ENCODE results near the gene RAB10. TPM values are rescaled to one million over a fixed set of nuclear protein-coding genes. Genes with fewer than 3 reads are reported as not detected.

Gene RAB10
- total and polyA plus RNA-seq, 2 of the 13 experiments (the other 11 are each of a cell fraction or from before 2014, with no cell fraction given): 48.2 to 120 TPM

GRCh38 chr2:26033270-26033817 lies 540 bp upstream of the RAB10 start (continued):
- 0 out of 2 replicates have a peak, but pooled peaks have one; percentile 32 for TF ChIP-seq FOXA3 (CRISPR knock-in tag; IDR thresholded peaks at IDR 0.05)
- TF ChIP-seq ATF7-NPFF (CRISPR knock-in tag; IDR thresholded peaks at IDR 0.05; ENCODE audit: low read depth): peak; percentile 51
- TF ChIP-seq ZNF7 (CRISPR knock-in tag; IDR thresholded peaks at IDR 0.05): no peak
- TF ChIP-seq MTF1 (CRISPR knock-in tag; IDR thresholded peaks at IDR 0.05): no peak
- TF ChIP-seq ZNF10 (CRISPR knock-in tag; IDR thresholded peaks at IDR 0.05; ENCODE audit: borderline replicate concordance, low read depth): no peak
- no peak for TF ChIP-seq TBX3 (IDR thresholded peaks at IDR 0.05; ENCODE audit: borderline replicate concordance)
- no peak for TF ChIP-seq NKX3-1 (CRISPR knock-in tag; IDR thresholded peaks at IDR 0.05)
- TF ChIP-seq ZNF547 (CRISPR knock-in tag; IDR thresholded peaks at IDR 0.05): 0 out of 2 replicates have a peak, but pooled peaks have one; percentile 13
- no peak for TF ChIP-seq TCF12 (IDR thresholded peaks at IDR 0.05)
- TF ChIP-seq TCF12 (CRISPR knock-in tag; IDR thresholded peaks at IDR 0.05): no peak
- TF ChIP-seq RAD51 (IDR thresholded peaks at IDR 0.05; ENCODE audit: borderline replicate concordance): no peak
- TF ChIP-seq ZNF121 (CRISPR knock-in tag; IDR thresholded peaks at IDR 0.05): no peak
- TF ChIP-seq FUBP1 (CRISPR knock-in tag; IDR thresholded peaks at IDR 0.05; ENCODE audit: borderline replicate concordance): 0 out of 2 replicates have a peak, but pooled peaks have one; percentile 40
- no peak; the same call in none of the 2 replicates for TF ChIP-seq ZNF44 (CRISPR knock-in tag; IDR thresholded peaks at IDR 0.05)
- TF ChIP-seq POLR2G (IDR thresholded peaks at IDR 0.05; ENCODE audit: low read depth, low read length): no peak; the same call in none of the 2 replicates
- no peak for TF ChIP-seq ATF5 (CRISPR knock-in tag; IDR thresholded peaks at IDR 0.05; ENCODE audit: low read depth)
- no peak for TF ChIP-seq ZNF782 (CRISPR knock-in tag; IDR thresholded peaks at IDR 0.05; ENCODE audit: borderline replicate concordance)
- no peak for TF ChIP-seq HNRNPUL1 (IDR thresholded peaks at IDR 0.05; ENCODE audit: low read depth, low read length)
- no peak; the same call in 1 of the 2 replicates for TF ChIP-seq SSRP1 (CRISPR knock-in tag; IDR thresholded peaks at IDR 0.05)
- TF ChIP-seq ZNF761 (CRISPR knock-in tag; conservative IDR thresholded peaks at IDR 0.05): no peak
- TF ChIP-seq NFRKB (IDR thresholded peaks at IDR 0.05): no peak
- 0 out of 2 replicates have a peak, but pooled peaks have one; percentile 16 for TF ChIP-seq DPF2 (CRISPR knock-in tag; IDR thresholded peaks at IDR 0.05; ENCODE audit: borderline replicate concordance, low read depth)
- no peak for TF ChIP-seq ZBTB3 (CRISPR knock-in tag; IDR thresholded peaks at IDR 0.05; ENCODE audit: borderline replicate concordance, low read depth)
- no peak; the same call in 1 of the 2 replicates for TF ChIP-seq ZSCAN9 (CRISPR knock-in tag; IDR thresholded peaks at IDR 0.05; ENCODE audit: borderline replicate concordance)
- no peak; the same call in 1 of the 2 replicates for TF ChIP-seq ZNF441 (CRISPR knock-in tag; IDR thresholded peaks at IDR 0.05; ENCODE audit: borderline replicate concordance)
- peak; percentile 68 for TF ChIP-seq ZFX (CRISPR knock-in tag; IDR thresholded peaks at IDR 0.05; ENCODE audit: low read depth)
- TF ChIP-seq ZNF30 (CRISPR knock-in tag; IDR thresholded peaks at IDR 0.05): no peak
- no peak; the same call in 1 of the 2 replicates for TF ChIP-seq SIX4 (CRISPR knock-in tag; IDR thresholded peaks at IDR 0.05)

Data from HepG2 (cell line).